Central memory CD8-positive, alpha-beta T cell (primary cell): Measurements from ENCODE around the gene FOXE1.
A peak's percentile ranks its signal among the peaks of the same experiment; 100 is the strongest.

Source experiments
- ATAC-seq: fragments of 150-1000 bp; cut with Tn5 transposase; replicated peaks from 2 replicates; pipeline ENCODE4 v1.10.0; 2022; ENCODE audit warnings: mild to moderate bottlenecking, moderate FRiP score, moderate number of reproducible peaks; ENCODE audit not compliant: poor library complexity, severe bottlenecking; ENCODE audit errors: extremely low read depth
- DNase-seq, 2 donors: peaks; one replicate each; pipeline ENCODE4 v3.0.0; 2021; ENCODE audit warnings: low spot score in 2 of 2
- H3K27ac Mint-ChIP-seq: one replicate; pipeline ENCODE4 v1.8.0; 2022; ENCODE audit warnings: low read depth, mild to moderate bottlenecking, moderate library complexity, mixed read lengths
- H3K27me3 Mint-ChIP-seq: one replicate; pipeline ENCODE4 v1.8.0; 2022; ENCODE audit warnings: mixed read lengths
- H3K36me3 Mint-ChIP-seq: one replicate; pipeline ENCODE4 v1.8.0; 2022; ENCODE audit warnings: mild to moderate bottlenecking, moderate library complexity, mixed read lengths; ENCODE audit not compliant: insufficient read depth
- H3K4me1 Mint-ChIP-seq: one replicate; pipeline ENCODE4 v1.8.0; 2022; ENCODE audit warnings: mixed read lengths
- H3K4me3 Mint-ChIP-seq: one replicate; pipeline ENCODE4 v1.8.0; 2022; ENCODE audit warnings: mild to moderate bottlenecking, moderate library complexity, mixed read lengths
- H3K9me3 Mint-ChIP-seq: one replicate; pipeline ENCODE4 v1.8.0; 2022; ENCODE audit warnings: mixed read lengths

FOXE1 gene

GRCh38 chr9:97830884-97831829, 21.9 kb upstream of the FOXE1 start:
- DNase-seq, result no peak

GRCh38 chr9:97831843-97832636, 21.0 kb upstream of the FOXE1 start:
- Mint-ChIP-seq H3K27ac (no peak overlapping the region), H3K4me1 (no peaks in the 10 kb centered on the region), H3K36me3 (no peaks in the 10 kb centered on the region), H3K9me3 (no peaks in the 10 kb centered on the region), H3K27me3 (peaks cover 68% of the 10 kb centered on the region), H3K4me3 (no peak overlapping the region)
- ATAC-seq, result no peak
- DNase-seq, result no peak

More at GRCh38 chr9:97830884-97831829, 21.9 kb upstream of the FOXE1 start:
- H3K4me3 Mint-ChIP-seq, result no peak overlapping the region
- H3K9me3 Mint-ChIP-seq, result no peaks in the 10 kb centered on the region
- peaks cover 3% of the 10 kb centered on the region for H3K36me3 Mint-ChIP-seq
- H3K4me1 Mint-ChIP-seq, result no peaks in the 10 kb centered on the region
- H3K27ac Mint-ChIP-seq, result no peak overlapping the region
- no peak for ATAC-seq
- H3K27me3 Mint-ChIP-seq, result peaks cover 68% of the 10 kb centered on the region

- DNase-seq (no peak), ATAC-seq (no peak)
- Mint-ChIP-seq H3K27me3 (peaks cover 80% of the 10 kb centered on the region), H3K4me3 (no peak overlapping the region), H3K36me3 (no peaks in the 10 kb centered on the region), H3K27ac (no peak overlapping the region), H3K4me1 (no peaks in the 10 kb centered on the region), H3K9me3 (no peaks in the 10 kb centered on the region)
Observed at GRCh38 chr9:97840521-97840920, 12.5 kb upstream of the FOXE1 start.

- H3K36me3 Mint-ChIP-seq, result no peaks in the 10 kb centered on the region
- H3K27me3 Mint-ChIP-seq, result peaks cover 80% of the 10 kb centered on the region
- no peak overlapping the region for H3K4me3 Mint-ChIP-seq
- no peak overlapping the region for H3K27ac Mint-ChIP-seq
- peaks cover 6% of the 10 kb centered on the region for H3K4me1 Mint-ChIP-seq
- no peak for DNase-seq
- no peak for ATAC-seq
- no peaks in the 10 kb centered on the region for H3K9me3 Mint-ChIP-seq
Observed at GRCh38 chr9:97842960-97843359, 10.1 kb upstream of the FOXE1 start.

GRCh38 chr9:97845130-97845529, 7.9 kb upstream of the FOXE1 start:
- Mint-ChIP-seq H3K36me3 (no peaks in the 10 kb centered on the region), H3K27ac (no peak overlapping the region), H3K4me3 (no peak overlapping the region), H3K9me3 (no peaks in the 10 kb centered on the region), H3K4me1 (peaks cover 6% of the 10 kb centered on the region), H3K27me3 (peaks cover 88% of the 10 kb centered on the region)
- ATAC-seq (no peak), DNase-seq (no peak)

GRCh38 chr9:97845763-97846162, 7.3 kb upstream of the FOXE1 start:
- Mint-ChIP-seq H3K36me3 (no peaks in the 10 kb centered on the region), H3K4me1 (peaks cover 6% of the 10 kb centered on the region), H3K27me3 (peaks cover 88% of the 10 kb centered on the region), H3K4me3 (no peak overlapping the region), H3K27ac (no peak overlapping the region), H3K9me3 (no peaks in the 10 kb centered on the region)
- no peak for DNase-seq
- no peak for ATAC-seq

- no peaks in the 10 kb centered on the region for H3K9me3 Mint-ChIP-seq
- ATAC-seq (no peak), DNase-seq (no peak)
- H3K27me3 Mint-ChIP-seq, result peaks cover 88% of the 10 kb centered on the region
- no peaks in the 10 kb centered on the region for H3K36me3 Mint-ChIP-seq
- no peak overlapping the region for H3K27ac Mint-ChIP-seq
- peaks cover 6% of the 10 kb centered on the region for H3K4me1 Mint-ChIP-seq
- no peak overlapping the region for H3K4me3 Mint-ChIP-seq
Observed at GRCh38 chr9:97846347-97846746, 6.7 kb upstream of the FOXE1 start.

- Mint-ChIP-seq H3K4me3 (peak overlapping the region; percentile 13), H3K27ac (peak overlapping the region; percentile 9), H3K9me3 (no peaks in the 10 kb centered on the region), H3K4me1 (peaks cover 6% of the 10 kb centered on the region), H3K36me3 (peaks cover 2% of the 10 kb centered on the region), H3K27me3 (peaks cover 87% of the 10 kb centered on the region)
- no peak for ATAC-seq
- no peak for DNase-seq
Observed at GRCh38 chr9:97847474-97848214, 5.4 kb upstream of the FOXE1 start.

- no peaks in the 10 kb centered on the region for H3K9me3 Mint-ChIP-seq
- H3K27ac Mint-ChIP-seq, result no peak overlapping the region
- peak overlapping the region; percentile 13 for H3K4me3 Mint-ChIP-seq
- H3K36me3 Mint-ChIP-seq, result peaks cover 2% of the 10 kb centered on the region
- peaks cover 87% of the 10 kb centered on the region for H3K27me3 Mint-ChIP-seq
- ATAC-seq, result no peak
- H3K4me1 Mint-ChIP-seq, result peaks cover 7% of the 10 kb centered on the region
- DNase-seq, result no peak
Observed at GRCh38 chr9:97848215-97848479, 4.9 kb upstream of the FOXE1 start.

- no peaks in the 10 kb centered on the region for H3K9me3 Mint-ChIP-seq
- DNase-seq (no peak), ATAC-seq (peak; percentile 26)
- no peak overlapping the region for H3K27ac Mint-ChIP-seq
- H3K36me3 Mint-ChIP-seq, result peaks cover 2% of the 10 kb centered on the region
- peaks cover 86% of the 10 kb centered on the region for H3K27me3 Mint-ChIP-seq
- peaks cover 11% of the 10 kb centered on the region for H3K4me1 Mint-ChIP-seq
- peak overlapping the region; percentile 53 for H3K4me3 Mint-ChIP-seq
Observed at GRCh38 chr9:97848480-97849237, 4.4 kb upstream of the FOXE1 start.

- no peak overlapping the region for H3K4me3 Mint-ChIP-seq
- no peak overlapping the region for H3K27ac Mint-ChIP-seq
- H3K4me1 Mint-ChIP-seq, result peaks cover 15% of the 10 kb centered on the region
- DNase-seq (no peak), ATAC-seq (no peak)
- H3K27me3 Mint-ChIP-seq, result peaks cover 93% of the 10 kb centered on the region
- peaks cover 5% of the 10 kb centered on the region for H3K36me3 Mint-ChIP-seq
- no peaks in the 10 kb centered on the region for H3K9me3 Mint-ChIP-seq
Observed at GRCh38 chr9:97849980-97850379, 3.0 kb upstream of the FOXE1 start.
